Cardiac fibroblast (primary cell): Measurements from ENCODE around the gene COX5B.
A peak's percentile ranks its signal among the peaks of the same experiment; 100 is the strongest.
"Not testable (repeated sequence)": the region's sequence is repeated elsewhere in the genome, so short reads cannot be mapped to it uniquely, and the experiment has no call there.

Experiments
- DNase-seq, 2 donors: peaks; one replicate each; pipeline versions ENCODE4 v3.0.0 to v3.0.0-alpha.2; 2010; ENCODE audit warnings: low read depth in 2 of 2
- H3K4me3 ChIP-seq, 2 donors: replicated peaks in 1 of 2; 1 replicate in 1 of 2; 2 replicates in 1 of 2; pipeline ENCODE4 v1.5.1; 2011; ENCODE audit warnings: low read depth in 2 of 2, low read length in 2 of 2, mild to moderate bottlenecking in 2 of 2, moderate library complexity in 1 of 2
- TF ChIP-seq, protein P1 (sequence below): IDR thresholded peaks from one replicate; pipeline ENCODE4 v1.5.1; 2011; ENCODE audit warnings: low read depth, mild to moderate bottlenecking, low read length, inconsistent platforms

COX5B gene, protein sequence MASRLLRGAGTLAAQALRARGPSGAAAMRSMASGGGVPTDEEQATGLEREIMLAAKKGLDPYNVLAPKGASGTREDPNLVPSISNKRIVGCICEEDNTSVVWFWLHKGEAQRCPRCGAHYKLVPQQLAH

DNA sequence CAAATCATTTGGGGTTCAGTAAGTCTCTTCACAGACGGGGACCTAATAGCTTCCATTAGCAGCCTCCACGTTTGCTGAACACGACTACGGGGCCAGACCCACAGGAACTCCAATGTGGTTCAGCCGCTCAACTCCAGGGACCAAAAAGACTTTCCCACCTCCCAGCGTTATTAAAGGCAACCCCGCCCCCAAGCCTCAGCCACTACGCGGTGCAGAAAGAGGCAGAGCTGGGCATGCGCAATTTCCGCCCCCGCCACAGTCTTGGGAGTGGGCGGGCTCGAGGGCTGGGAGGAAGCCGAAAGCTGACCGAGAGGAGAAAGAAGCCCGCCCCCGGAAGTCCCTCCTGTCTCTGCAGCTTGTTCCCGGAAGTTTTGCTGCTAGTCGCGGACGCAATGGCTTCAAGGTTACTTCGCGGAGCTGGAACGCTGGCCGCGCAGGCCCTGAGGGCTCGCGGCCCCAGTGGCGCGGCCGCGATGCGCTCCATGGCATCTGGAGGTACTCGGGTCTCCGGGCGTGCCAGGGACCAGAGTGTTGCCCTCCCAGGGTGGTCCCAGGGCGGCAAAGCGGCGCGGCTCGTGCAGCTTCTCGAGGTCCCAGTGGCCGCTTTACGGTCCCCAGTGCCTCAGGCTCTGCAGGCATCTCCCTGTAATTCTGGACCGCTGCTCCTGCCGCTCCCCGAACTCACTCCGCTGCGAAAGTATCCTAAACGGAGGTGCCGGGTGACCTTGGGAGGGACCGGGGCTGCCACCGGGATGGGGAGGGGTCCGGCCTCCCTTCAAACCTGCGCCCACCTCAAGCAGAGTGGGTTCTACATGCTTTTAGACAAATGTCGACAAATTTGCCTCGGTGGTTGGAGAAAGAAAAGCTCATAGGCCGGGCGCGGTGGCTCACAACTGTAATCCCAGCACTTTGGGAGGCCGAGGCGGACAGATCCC, at the start of gene COX5B:
Gene COX5B, plus strand, starts transcription at position 368 of the 935 bp plus-strand sequence. Its CDS starts 25 bp downstream, at position 393.
- DNase-seq: peak; percentile 96 to 98
- H3K4me3 ChIP-seq: peak within 1 kb of the TSS; percentile 77 to 99
- TF ChIP-seq, protein P1, sequence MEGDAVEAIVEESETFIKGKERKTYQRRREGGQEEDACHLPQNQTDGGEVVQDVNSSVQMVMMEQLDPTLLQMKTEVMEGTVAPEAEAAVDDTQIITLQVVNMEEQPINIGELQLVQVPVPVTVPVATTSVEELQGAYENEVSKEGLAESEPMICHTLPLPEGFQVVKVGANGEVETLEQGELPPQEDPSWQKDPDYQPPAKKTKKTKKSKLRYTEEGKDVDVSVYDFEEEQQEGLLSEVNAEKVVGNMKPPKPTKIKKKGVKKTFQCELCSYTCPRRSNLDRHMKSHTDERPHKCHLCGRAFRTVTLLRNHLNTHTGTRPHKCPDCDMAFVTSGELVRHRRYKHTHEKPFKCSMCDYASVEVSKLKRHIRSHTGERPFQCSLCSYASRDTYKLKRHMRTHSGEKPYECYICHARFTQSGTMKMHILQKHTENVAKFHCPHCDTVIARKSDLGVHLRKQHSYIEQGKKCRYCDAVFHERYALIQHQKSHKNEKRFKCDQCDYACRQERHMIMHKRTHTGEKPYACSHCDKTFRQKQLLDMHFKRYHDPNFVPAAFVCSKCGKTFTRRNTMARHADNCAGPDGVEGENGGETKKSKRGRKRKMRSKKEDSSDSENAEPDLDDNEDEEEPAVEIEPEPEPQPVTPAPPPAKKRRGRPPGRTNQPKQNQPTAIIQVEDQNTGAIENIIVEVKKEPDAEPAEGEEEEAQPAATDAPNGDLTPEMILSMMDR: no peak

DNA sequence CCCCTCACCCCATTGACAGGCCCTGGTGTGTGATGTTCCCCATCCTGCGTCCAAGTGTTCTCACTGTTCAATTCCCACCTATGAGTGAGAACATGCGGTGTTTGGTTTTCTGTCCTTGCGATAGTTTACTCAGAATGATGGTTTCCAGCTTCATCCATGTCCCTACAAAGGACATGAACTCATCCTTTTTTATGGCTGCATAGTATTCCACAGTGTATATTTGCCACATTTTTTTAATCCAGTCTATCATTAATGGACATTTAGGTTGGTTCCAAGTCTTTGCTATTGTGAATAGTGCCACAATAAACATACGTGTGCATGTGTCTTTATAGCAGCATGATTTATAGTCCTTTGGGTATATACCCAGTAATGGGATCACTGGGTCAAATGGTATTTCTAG, 49.7 kb upstream of the COX5B start:
- DNase-seq, H3K4me3 ChIP-seq: not testable (repeated sequence)

DNA sequence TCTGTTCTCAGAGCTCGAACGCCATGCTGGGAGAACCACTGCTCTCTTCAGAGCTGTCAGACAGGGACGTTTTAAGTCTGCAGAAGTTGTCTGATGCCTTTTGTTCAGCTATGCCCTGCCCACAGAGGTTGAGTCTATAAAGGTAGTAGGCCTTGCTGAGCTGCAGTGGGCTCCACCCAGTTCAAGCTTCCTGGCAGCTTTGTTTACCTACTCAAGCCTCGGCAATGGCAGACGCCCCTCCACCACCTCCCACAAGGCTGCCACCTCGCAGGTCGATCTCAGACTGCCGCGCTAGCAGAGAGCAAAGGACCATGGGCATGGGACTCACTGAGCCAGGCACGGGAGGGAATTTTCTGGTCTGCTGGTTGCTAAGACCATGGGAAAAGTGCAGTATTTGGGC, 44.3 kb upstream of the COX5B start:
- not testable (repeated sequence) for DNase-seq, H3K4me3 ChIP-seq

DNA sequence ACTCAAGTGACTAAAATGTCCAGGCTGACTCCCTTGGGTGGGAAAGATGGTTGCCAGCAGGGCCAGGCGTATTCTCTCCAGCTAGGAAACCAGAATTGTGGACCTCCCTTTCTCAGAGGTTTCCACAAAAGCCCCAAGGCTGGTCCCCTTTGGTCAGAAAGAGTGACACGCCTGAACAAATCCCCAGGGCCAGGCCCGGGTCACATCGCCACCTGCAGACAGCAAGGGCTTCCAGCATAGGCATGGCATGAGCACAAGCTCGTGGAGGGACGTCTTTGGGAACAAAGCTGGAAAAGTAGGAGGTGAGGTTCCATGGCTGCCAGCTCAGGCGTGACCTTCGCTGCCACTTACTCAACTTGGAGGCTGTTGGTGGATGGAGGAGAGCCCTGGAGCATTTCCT, 40.8 kb upstream of the COX5B start:
- DNase-seq, H3K4me3 ChIP-seq: not testable (repeated sequence)

DNA sequence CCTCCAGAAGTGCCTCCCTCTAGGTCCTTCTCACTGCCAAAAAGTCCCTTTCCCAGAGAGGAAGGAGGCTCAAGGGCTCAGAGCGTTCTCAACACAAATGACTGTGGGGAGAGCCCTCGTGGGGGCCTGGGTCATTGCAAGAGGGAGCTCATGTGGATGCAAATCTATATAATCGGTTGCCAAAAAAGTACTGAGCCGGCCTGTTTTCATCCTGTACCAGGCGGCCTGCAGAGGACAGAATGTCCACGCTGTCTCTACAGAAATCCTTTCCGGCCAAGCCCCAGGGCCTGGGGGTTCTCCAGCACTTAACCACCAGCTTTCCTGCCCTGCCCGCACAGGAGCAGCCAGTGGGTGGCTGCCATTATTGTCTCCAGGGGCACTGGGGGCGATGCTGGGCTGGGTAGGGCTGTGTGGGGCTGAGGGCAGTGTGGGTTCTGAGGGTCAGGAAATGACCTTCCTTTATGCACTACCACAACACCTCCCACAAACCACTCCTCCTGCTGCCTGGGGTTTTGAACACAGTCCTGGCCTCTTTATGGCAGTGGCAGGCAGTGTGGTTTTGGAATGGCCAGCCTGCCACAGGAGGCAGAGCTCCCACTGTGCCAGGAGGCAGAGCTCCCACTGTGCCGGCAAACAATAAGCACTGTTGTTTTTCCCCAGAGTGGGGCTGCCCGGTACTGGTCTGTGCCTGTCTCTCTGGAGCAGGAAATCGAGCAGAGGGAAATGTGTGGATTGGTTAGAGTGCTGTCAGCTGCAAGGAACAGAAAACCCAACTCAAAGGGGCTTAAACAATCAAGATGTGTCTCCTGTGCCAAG, 40.1 kb upstream of the COX5B start:
- DNase-seq, H3K4me3 ChIP-seq: not testable (repeated sequence)

DNA sequence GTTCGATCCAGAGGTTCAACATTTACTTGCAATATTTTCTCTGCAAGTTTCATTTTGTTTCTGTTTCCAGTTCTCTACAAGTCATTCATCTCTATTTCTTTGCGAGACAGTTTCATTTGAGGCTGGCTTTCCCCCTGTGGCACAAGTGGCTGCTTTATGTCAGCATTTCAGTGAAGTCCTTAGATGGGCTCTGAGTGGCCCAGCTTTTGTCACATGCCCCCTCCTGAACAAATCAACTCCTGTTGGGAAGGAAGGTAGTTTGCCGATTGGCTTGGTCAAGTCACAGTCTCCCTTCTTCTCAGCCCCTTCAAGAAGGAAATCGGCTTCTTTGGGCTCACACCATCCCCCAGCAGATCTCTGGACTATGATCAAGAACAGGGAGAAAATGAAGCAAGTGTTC, 37.1 kb upstream of the COX5B start:
- H3K4me3 ChIP-seq, DNase-seq: not testable (repeated sequence)

DNA sequence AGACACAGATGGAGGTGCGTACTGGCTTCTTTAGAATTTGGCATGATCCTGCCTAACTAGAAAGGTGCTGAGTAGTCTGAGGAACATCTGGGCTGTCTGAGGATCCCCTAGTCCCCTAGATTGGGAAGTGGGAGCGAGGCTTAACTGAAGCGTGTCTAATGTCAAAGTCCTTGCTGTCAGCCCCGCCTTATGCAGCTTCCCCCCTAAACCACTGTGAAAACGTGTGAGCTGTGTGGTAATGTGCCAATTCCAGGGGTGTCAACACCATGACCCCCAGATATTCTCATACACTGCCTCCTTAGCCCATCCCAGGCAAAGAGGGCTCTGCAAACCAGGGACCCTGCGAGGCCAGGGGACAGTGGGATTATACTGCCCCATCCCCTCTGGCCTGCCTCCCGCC, 34.0 kb upstream of the COX5B start:
- not testable (repeated sequence) for DNase-seq, H3K4me3 ChIP-seq

DNA sequence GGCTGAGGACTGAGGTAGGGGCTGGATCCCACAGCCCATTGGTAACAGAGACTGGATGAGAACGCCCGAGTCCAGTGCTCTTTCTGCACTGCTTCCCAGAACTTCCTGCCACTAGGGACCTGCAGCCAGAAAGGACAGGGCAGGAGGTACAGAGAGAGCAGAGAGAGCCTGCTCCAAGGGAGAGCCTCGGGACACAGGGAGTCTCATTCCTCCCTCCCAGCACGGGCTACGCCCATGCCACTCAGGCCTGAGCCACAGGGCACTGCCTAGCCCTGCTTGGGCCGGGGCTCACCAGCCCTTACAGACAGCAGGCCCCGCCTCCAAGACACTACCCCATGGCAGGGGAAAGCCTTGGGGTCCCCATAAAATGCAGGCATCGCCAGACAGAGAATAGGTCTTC, 30.1 kb upstream of the COX5B start:
- not testable (repeated sequence) for DNase-seq, H3K4me3 ChIP-seq

DNA sequence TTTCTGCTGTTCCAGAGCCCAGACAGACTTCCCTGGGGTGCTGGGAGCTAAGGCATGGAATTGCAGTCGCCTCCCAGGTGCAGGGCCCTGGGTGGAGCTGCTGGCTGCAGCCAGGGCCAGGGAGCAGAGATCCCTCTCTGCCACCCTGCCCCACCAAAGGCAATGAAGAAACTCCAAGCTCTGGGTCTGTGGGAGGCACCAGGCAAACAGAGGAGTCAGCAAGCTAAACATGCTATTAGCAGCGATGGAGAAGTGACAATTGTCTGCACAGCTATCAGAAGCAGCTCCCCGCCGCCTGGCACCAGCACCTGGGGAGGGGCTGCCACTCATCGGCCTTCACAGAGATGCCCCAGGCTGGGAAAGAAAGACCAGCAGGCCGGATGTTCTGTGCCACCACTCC, 28.0 kb upstream of the COX5B start:
- H3K4me3 ChIP-seq: no peak overlapping the region
- no peak for DNase-seq
- TF ChIP-seq, protein P1: no peak

DNA sequence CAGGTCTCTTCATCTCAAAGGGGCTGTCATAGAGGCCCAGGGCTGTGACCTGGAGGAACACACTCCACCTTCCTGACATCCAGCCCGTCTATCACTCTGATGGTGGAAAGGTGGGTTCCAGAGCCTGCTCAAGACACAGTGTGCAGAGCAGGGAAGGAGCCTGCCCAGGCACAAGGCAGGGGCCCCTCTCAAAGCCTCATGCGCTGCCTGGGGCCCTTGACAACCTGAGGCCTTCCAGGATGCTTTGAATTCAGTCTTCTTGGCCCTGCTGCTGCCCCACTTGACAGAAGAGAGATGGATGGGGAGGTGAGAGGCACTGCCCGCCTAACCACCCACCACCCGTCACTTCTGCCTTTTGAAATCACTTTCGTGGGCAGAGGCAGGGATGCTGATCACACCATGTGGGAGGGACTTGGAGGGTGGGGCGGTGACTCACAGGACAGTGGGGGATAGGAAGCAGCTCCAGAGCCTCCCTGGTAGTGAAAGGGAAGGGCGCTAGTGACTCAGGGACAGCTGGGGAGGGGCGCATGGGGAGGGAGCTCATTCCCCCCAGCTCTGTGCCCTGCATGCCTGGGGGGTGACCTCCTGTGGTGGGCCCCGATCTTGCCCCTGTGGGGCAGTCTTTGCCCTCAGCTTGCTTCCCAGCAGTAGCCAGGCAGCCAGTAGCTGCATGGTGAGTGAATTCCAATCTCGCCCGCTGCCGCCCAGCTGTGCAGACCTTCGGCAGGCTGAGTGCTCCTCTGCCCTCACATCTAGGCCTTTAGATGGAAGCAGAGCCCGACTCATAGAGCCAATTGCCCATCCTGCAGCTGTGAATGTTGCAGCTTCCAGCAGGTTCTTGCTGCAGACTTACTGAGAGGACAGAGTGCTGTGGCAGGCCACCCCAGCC, 26.7 kb upstream of the COX5B start:
- H3K4me3 ChIP-seq: not testable (repeated sequence)
- DNase-seq: peak in 1 of 2 donors; percentile 43

DNA sequence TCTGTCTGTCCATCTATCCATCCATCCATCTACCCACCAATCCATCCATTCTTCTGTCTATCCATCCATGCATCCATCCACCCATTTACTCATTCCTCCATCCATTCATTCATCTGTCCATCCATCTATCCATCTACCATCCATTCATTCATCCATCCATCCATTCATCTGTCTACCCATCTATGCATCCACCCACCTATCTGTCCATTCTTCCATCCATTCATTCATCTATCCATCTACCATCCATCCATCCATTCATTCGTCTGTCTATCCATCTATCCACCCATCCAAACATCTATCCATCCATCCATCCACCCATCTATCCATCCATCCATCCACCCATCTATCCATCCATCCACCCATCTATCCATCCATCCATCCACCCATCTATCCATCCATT, 25.4 kb upstream of the COX5B start:
- not testable (repeated sequence) for DNase-seq, H3K4me3 ChIP-seq

DNA sequence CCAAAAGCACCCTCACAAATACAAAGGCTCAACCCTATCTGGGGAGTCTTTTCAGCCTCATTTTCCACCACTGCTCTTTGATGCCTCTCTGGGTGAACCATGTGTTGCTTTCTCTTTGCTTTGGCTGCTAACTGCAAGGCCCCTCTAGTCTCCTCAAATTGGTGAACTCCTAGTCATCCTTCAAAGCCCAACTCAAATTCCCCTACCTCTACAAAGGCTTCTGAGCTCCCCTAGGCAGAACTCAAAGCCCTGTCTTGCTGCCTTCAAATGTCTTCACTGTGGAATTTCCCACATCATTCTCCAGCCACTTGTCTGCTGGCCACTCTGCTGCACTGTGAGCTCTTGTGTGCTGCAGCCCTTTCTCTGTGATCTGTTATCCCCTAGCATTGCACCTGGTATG, 22.9 kb upstream of the COX5B start:
- not testable (repeated sequence) for H3K4me3 ChIP-seq, DNase-seq

DNA sequence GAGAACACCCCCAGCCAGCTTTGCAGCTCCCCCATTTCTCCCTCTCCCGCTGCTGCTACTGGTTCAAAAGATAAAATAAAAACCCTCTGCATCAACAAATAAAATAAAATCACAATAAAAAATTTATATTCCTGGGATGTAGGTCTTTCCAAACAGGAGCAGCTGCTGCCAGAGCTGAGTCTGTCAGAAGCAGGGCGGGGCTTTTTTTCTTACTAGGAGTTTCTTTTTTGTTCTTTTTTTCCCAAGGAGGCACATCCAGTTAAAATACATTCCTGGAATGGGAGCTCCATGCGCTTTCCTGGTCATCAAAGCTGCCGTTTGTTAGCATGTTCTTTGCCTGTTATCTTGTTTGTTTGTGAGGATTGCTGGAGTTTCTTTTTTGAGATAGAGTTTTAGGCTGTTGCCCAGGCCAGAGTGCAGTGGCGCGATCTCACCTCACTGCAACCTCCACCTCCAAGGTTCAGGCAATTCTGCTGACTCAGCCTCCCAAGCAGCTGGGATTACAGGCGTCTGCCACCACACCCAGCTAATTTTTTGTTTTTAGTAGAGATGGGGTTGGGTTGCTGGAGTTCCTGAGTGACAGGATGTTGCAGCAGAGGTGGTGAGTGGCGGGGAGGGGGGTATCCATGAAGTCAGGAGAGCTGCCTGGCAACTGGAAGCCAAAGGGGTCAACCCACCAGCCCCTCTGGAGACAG, 20.4 kb upstream of the COX5B start:
- not testable (repeated sequence) for DNase-seq, H3K4me3 ChIP-seq

DNA sequence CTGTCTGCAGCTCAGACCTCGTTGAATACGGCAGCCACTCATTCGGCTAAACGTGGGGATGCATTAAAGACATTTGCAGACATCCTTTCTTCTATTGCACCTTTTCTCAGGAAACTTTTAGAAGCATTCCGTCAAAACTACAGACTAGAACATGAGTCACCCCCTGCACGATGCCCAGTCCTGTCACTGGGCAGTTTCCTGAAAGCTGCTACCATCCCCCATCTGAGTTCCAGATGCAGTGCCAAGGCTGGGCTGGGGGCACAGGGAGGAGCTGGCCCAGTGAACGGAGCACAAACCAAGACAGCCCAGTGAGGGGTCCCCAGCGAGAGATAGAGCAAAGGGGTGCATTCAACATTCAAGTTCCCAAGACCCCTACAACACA, 19.8 kb upstream of the COX5B start:
- H3K4me3 ChIP-seq, DNase-seq: not testable (repeated sequence)
